ENCODE measurements around the gene IFNL3.

- TF ChIP-seq CTCF (conservative IDR thresholded peaks at IDR 0.05 in 1 of 2, IDR thresholded peaks at IDR 0.05 in 1 of 2; ENCODE audit: low read depth in 1 of 2, low read length in 2 of 2) (no peak), EZH2 (IDR thresholded peaks at IDR 0.05; ENCODE audit: low read length, missing control alignments) (no peak)
Observed at GRCh38 chr19:39251081-39251480, 6.3 kb upstream of the IFNL3 start.

All from fibroblast of lung (primary cell).